WERI-Rb-1 (cell line): Measurements from ENCODE around the gene MANF.

ENCODE experiments used
- DNase-seq: peaks from one replicate; pipeline ENCODE4 v3.0.0-alpha.2; 2020
- H3K27ac ChIP-seq: fragments of 250-450 bp; sonication (Bioruptor Pico); 2 replicates; pipeline ENCODE4 v1.5.1; 2020; ENCODE audit warnings: mild to moderate bottlenecking, moderate library complexity
- H3K27me3 ChIP-seq: fragments of 250-450 bp; sonication (Bioruptor Pico); 2 replicates; pipeline ENCODE4 v1.5.1; 2021; ENCODE audit warnings: mild to moderate bottlenecking, low read depth, moderate library complexity; ENCODE audit not compliant: insufficient read depth, severe bottlenecking
- H3K36me3 ChIP-seq: fragments of 250-450 bp; sonication (Bioruptor Pico); 2 replicates; pipeline ENCODE4 v1.5.1; 2020; ENCODE audit warnings: mild to moderate bottlenecking, moderate library complexity
- H3K4me3 ChIP-seq: 2 replicates; pipeline ENCODE4 v1.5.1; 2011; ENCODE audit warnings: low read depth, mild to moderate bottlenecking, control low read depth, low read length
- H3K9me3 ChIP-seq: fragments of 250-450 bp; sonication (Bioruptor Pico); 2 replicates; pipeline ENCODE4 v1.5.1; 2021; ENCODE audit warnings: mild to moderate bottlenecking, moderate library complexity; ENCODE audit not compliant: severe bottlenecking
- TF ChIP-seq, protein P1 (sequence below): IDR thresholded peaks from 2 replicates; pipeline ENCODE4 v1.5.1; 2011; ENCODE audit warnings: low read depth, mild to moderate bottlenecking, control low read depth, inconsistent platforms, low read length

MANF gene

DNA sequence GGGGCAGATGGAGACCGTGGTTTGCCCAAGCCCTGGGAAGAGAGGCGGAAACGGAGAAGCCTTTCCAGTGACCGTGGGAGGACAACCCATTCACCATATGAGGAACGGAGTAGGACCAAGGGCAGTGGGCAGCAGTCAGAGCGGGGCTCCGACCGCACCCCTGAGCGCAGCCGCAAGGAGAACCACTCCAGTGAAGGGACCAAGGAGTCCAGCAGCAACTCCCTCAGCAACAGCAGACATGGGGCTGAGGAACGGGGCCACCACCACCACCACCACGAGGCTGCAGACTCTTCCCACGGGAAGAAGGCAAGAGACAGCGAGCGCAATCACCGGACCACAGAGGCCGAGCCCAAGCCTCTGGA lies 8.0 kb downstream of the MANF start:
- Histone ChIP-seq H3K36me3 (peaks cover 89% of the 10 kb centered on the region), H3K27ac (no peak overlapping the region), H3K27me3 (no peaks in the 10 kb centered on the region), H3K4me3 (no peak overlapping the region), H3K9me3 (no peaks in the 10 kb centered on the region)
- DNase-seq = no peak
- TF ChIP-seq, protein P1, sequence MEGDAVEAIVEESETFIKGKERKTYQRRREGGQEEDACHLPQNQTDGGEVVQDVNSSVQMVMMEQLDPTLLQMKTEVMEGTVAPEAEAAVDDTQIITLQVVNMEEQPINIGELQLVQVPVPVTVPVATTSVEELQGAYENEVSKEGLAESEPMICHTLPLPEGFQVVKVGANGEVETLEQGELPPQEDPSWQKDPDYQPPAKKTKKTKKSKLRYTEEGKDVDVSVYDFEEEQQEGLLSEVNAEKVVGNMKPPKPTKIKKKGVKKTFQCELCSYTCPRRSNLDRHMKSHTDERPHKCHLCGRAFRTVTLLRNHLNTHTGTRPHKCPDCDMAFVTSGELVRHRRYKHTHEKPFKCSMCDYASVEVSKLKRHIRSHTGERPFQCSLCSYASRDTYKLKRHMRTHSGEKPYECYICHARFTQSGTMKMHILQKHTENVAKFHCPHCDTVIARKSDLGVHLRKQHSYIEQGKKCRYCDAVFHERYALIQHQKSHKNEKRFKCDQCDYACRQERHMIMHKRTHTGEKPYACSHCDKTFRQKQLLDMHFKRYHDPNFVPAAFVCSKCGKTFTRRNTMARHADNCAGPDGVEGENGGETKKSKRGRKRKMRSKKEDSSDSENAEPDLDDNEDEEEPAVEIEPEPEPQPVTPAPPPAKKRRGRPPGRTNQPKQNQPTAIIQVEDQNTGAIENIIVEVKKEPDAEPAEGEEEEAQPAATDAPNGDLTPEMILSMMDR = no peak

DNA sequence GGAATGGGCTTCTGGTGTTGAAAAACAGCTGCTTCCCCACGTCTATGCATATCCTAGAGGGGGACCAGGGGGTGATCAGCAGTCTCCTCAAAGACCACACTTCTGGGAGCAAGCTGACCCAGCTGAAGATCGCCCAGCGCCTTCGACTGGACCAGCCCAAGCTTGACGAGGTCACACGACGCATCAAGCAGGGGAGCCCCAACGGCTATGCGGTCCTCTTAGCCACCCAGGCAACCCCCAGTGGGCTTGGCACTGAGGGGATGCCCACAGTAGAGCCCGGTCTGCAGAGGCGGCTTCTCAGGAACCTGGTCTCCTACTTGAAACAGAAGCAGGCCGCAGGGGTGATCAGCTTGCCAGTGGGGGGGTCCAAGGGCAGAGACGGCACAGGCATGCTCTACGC lies 8.5 kb downstream of the MANF start:
- Histone ChIP-seq H3K4me3 (no peak overlapping the region), H3K9me3 (no peaks in the 10 kb centered on the region), H3K36me3 (peaks cover 89% of the 10 kb centered on the region), H3K27me3 (no peaks in the 10 kb centered on the region), H3K27ac (no peak overlapping the region)
- TF ChIP-seq, protein P1 = no peak
- no peak for DNase-seq

- H3K4me3 ChIP-seq = no peak overlapping the region
- H3K36me3 ChIP-seq = peaks cover 88% of the 10 kb centered on the region
- H3K9me3 ChIP-seq = no peaks in the 10 kb centered on the region
- H3K27ac ChIP-seq = no peak overlapping the region
- no peak for DNase-seq
- TF ChIP-seq, protein P1 = no peak
- no peaks in the 10 kb centered on the region for H3K27me3 ChIP-seq
Measured at GRCh38 chr3:51394541-51394940, 9.4 kb downstream of the MANF start.

DNA sequence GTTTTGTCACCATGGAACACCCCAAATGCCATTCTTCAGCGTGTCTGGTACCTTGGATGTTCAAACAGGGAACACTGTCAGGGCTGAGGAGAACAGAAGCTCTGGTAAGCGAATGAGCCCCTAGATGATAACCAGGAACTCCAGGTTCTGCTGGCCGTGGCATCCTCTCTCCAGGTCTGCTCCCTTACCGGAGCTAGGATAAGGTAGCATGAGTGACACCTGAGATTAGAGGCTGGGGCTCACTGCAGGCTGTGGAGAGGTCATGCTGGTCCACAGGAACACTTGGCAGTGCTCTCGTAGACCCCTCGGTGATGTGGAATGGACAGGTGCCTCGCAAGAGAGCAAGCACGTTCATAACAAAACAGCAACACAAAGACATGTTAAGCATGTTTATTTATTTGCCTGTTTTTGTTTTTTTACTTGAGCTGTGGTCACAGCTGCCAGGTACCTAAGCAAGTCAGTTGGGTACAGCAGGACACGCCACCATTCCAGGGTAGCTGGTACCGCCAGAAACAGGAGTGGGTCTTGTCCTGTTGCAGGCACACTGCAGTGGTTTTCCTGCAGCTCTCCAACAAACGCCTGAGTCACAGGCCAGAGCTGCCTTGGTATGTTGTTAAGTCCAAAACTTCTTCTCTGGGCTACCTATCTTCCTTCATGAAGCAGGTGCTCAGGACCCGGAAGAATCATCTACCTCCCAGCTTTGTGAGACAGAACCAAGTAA lies 10.6 kb downstream of the MANF start:
- Histone ChIP-seq H3K4me3 (no peak overlapping the region), H3K9me3 (no peaks in the 10 kb centered on the region), H3K27me3 (no peaks in the 10 kb centered on the region), H3K36me3 (peaks cover 78% of the 10 kb centered on the region), H3K27ac (no peak overlapping the region)
- no peak for DNase-seq
- TF ChIP-seq, protein P1 = no peak

DNA sequence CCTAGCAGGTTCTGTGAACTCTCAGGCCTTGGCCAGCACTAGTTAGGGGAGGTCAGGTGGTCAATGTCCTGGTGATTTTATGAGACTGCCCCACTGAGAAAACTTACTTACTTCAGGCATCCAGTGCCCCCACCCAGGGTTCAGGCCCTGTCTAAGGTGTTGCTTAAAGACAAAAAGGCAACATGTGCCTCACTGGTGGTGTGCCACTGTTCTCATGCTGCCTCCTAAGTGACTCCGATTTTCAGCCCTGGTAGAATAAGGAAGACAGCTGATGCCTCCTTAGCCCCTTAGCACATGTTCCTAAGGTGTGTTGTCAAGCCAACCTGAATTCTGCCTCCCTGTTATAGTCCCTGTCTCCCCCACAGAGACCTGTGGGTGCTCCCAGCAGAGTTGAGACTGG lies 11.3 kb downstream of the MANF start:
- Histone ChIP-seq H3K27me3 (no peaks in the 10 kb centered on the region), H3K9me3 (no peaks in the 10 kb centered on the region), H3K27ac (no peak overlapping the region), H3K36me3 (peaks cover 81% of the 10 kb centered on the region), H3K4me3 (no peak overlapping the region)
- TF ChIP-seq, protein P1 = no peak
- DNase-seq = no peak

- no peak for DNase-seq
- H3K4me3 ChIP-seq = no peak overlapping the region
- no peak overlapping the region for H3K27ac ChIP-seq
- H3K36me3 ChIP-seq = peaks cover 75% of the 10 kb centered on the region
- no peaks in the 10 kb centered on the region for H3K27me3 ChIP-seq
- TF ChIP-seq, protein P1 = no peak
- no peaks in the 10 kb centered on the region for H3K9me3 ChIP-seq
Measured at GRCh38 chr3:51397392-51397791, 12.3 kb downstream of the MANF start.
